Measurements from ENCODE around the gene IFI30. TPM values are rescaled to one million over a fixed set of nuclear protein-coding genes. Genes with fewer than 3 reads are reported as not detected.

IFI30 gene
- total RNA-seq, 1 donor from 2014 or later: 22.8 TPM

Other genes with a start within 250 kb of the IFI30 start
- 86.0 and 90.9 TPM in 2 replicates for gene CCDC124, start 240.8 kb upstream of the IFI30 start, total RNA-seq (ENCODE audit: low replicate concordance)
- 13.4 and 15.3 TPM in 2 replicates for gene KCNN1, start 206.7 kb upstream of the IFI30 start, total RNA-seq (ENCODE audit: low replicate concordance)
- 2.8 and 6.3 TPM in 2 replicates for gene ARRDC2, start 165.6 kb upstream of the IFI30 start, total RNA-seq (ENCODE audit: low replicate concordance)
- gene IL12RB1, start 86.9 kb upstream of the IFI30 start, total RNA-seq (ENCODE audit: low replicate concordance): not detected in 2 replicates
- 11.0 and 14.1 TPM in 2 replicates for gene MAST3, start 76.0 kb upstream of the IFI30 start, total RNA-seq (ENCODE audit: low replicate concordance)
- gene PIK3R2, start 20.6 kb upstream of the IFI30 start, total RNA-seq (ENCODE audit: low replicate concordance): 41.4 and 47.0 TPM in 2 replicates
- 10.2 and 11.6 TPM in 2 replicates for gene MPV17L2, start 19.4 kb downstream of the IFI30 start, total RNA-seq (ENCODE audit: low replicate concordance)
- gene RAB3A, start 30.2 kb downstream of the IFI30 start, total RNA-seq (ENCODE audit: low replicate concordance): 6.7 and 8.7 TPM in 2 replicates
- gene PDE4C, start 52.6 kb downstream of the IFI30 start, total RNA-seq (ENCODE audit: low replicate concordance): 0.33 and 0.89 TPM in 2 replicates
- 7.8 and 10.2 TPM in 2 replicates for gene IQCN, start 100.6 kb downstream of the IFI30 start, total RNA-seq (ENCODE audit: low replicate concordance)
- 126 and 232 TPM in 2 replicates for gene JUND, start 107.8 kb downstream of the IFI30 start, total RNA-seq (ENCODE audit: low replicate concordance)
- 196 and 223 TPM in 2 replicates for gene LSM4, start 149.3 kb downstream of the IFI30 start, total RNA-seq (ENCODE audit: low replicate concordance)
- gene PGPEP1, start 166.8 kb downstream of the IFI30 start, total RNA-seq (ENCODE audit: low replicate concordance): 28.8 and 46.7 TPM in 2 replicates
- 102 and 106 TPM in 2 replicates for gene GDF15, start 212.3 kb downstream of the IFI30 start, total RNA-seq (ENCODE audit: low replicate concordance)
- gene LRRC25, start 223.8 kb downstream of the IFI30 start, total RNA-seq (ENCODE audit: low replicate concordance): 0.19 TPM in 1 of 2 replicates, not detected in the other
- 76.7 and 99.0 TPM in 2 replicates for gene SSBP4, start 245.6 kb downstream of the IFI30 start, total RNA-seq (ENCODE audit: low replicate concordance)

Measured in type B pancreatic cell (in vitro differentiated cells).